SK-N-SH treated with all-trans-retinoic acid at 6 μM for 48 hours (cell line): ENCODE results near the gene DNAJC4.

Source experiments
- ATAC-seq: fragments of 200-7000 bp; cut with Tn5 transposase; 3 replicates; pipeline ENCODE4 v1.9.1; 2020; ENCODE audit warnings: mild to moderate bottlenecking, moderate library complexity
- ARNTL ChIP-seq: fragments of 450-650 bp; formaldehyde crosslinking; IDR thresholded peaks from 2 replicates; pipeline ENCODE4 v1.5.0; 2020; ENCODE audit warnings: low read depth, mild to moderate bottlenecking, moderate library complexity, borderline replicate concordance
- CSDC2 ChIP-seq: fragments of 250-450 bp; sonication (Bioruptor Pico); IDR thresholded peaks from 2 replicates; pipeline ENCODE4 v1.5.0; 2020; ENCODE audit warnings: mild to moderate bottlenecking, moderate library complexity
- GLIS3 ChIP-seq: fragments of 250-450 bp; sonication (Bioruptor Pico); IDR thresholded peaks from 2 replicates; pipeline ENCODE4 v1.5.0; 2020; ENCODE audit warnings: mild to moderate bottlenecking, moderate library complexity
- ISL1 ChIP-seq: fragments of 250-450 bp; sonication (Bioruptor Pico); IDR thresholded peaks from 2 replicates; pipeline ENCODE4 v2.1.2; 2022; ENCODE audit warnings: mild to moderate bottlenecking, moderate library complexity
- OSR1 ChIP-seq: fragments of 250-450 bp; sonication (Bioruptor Pico); IDR thresholded peaks from 2 replicates; pipeline ENCODE4 v1.8.0; 2022; ENCODE audit warnings: moderate library complexity, mild to moderate bottlenecking, inconsistent platforms
- PPARA ChIP-seq: fragments of 250-450 bp; sonication (Bioruptor Pico); IDR thresholded peaks from 2 replicates; pipeline ENCODE4 v1.5.0; 2020; ENCODE audit warnings: mild to moderate bottlenecking, borderline replicate concordance
- RARB ChIP-seq: fragments of 250-450 bp; sonication (Bioruptor Pico); IDR thresholded peaks from 2 replicates; pipeline ENCODE4 v1.8.0; 2021; ENCODE audit warnings: mild to moderate bottlenecking, moderate library complexity
- TCF4 ChIP-seq: fragments of 250-450 bp; sonication (Bioruptor Pico); IDR thresholded peaks from 2 replicates; pipeline ENCODE4 v1.8.0; 2021; ENCODE audit warnings: mild to moderate bottlenecking, moderate library complexity, borderline replicate concordance
- TOX ChIP-seq: fragments of 250-450 bp; sonication (Bioruptor Pico); IDR thresholded peaks from 2 replicates; pipeline ENCODE4 v1.8.0; 2021; ENCODE audit warnings: mild to moderate bottlenecking, moderate library complexity, borderline replicate concordance
- ZC3H10 ChIP-seq: fragments of 250-450 bp; sonication (Bioruptor Pico); IDR thresholded peaks from 2 replicates; pipeline ENCODE4 v1.5.1; 2021; ENCODE audit warnings: mild to moderate bottlenecking, moderate library complexity
- ZFP30 ChIP-seq: fragments of 450-650 bp; formaldehyde crosslinking; IDR thresholded peaks from 2 replicates; pipeline ENCODE4 v1.5.0; 2022; ENCODE audit warnings: mild to moderate bottlenecking, moderate library complexity
- ZNF8 ChIP-seq: fragments of 450-650 bp; formaldehyde crosslinking; IDR thresholded peaks from 2 replicates; pipeline ENCODE4 v1.5.0; 2020; ENCODE audit warnings: mild to moderate bottlenecking, moderate library complexity
- TF ChIP-seq, protein P1 (sequence below): fragments of 250-450 bp; sonication (Bioruptor Pico); IDR thresholded peaks from 2 replicates; pipeline ENCODE4 v1.5.0; 2020; ENCODE audit warnings: mild to moderate bottlenecking, moderate library complexity
- TF ChIP-seq, protein P2 (sequence below): fragments of 250-450 bp; sonication (Bioruptor Pico); IDR thresholded peaks from 2 replicates; pipeline ENCODE4 v1.5.1; 2020; ENCODE audit warnings: low read depth, mild to moderate bottlenecking, moderate library complexity
- TF ChIP-seq, protein P3 (sequence below): fragments of 250-450 bp; sonication (Bioruptor Pico); IDR thresholded peaks from 2 replicates; pipeline ENCODE4 v1.5.1; 2021; ENCODE audit warnings: mild to moderate bottlenecking, moderate library complexity

Gene DNAJC4

DNA sequence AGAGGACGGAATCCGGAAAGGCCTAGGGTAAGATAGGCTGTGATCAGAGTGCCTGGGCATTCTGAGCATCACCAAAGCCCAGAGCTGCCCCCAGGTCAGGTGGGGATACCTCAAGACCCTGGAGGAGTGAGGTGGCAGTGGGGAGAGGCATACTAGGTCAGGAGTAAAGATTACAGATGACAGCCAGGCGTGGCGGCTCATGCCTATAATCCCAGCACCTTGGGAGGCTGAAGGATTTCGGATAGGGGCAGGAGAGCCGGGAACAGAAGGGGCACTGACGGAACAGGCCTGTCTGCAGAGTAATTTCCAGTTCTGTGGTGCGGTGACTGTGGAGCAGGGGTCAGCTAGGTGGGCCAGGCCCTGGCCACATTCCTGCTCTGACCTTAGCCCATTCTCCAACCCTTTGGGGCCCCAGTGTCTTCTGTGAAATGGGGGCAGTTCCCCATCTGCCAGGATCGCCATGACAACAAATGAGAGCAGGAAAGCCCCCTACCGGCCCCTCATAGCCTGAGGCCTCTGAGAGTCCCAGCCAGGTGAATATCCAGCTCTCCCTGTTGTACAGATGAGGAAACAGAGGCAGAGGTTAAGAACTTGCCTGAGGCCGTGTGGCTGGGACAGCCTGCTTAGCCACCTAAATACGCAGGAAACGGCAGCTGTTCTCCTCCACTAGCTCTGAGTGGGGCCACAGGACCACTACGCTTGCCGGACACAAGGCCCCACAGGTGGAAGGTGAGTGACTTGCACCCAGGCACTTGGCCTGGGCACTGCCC, 44.9 kb downstream of the DNAJC4 start (continued):
- TF ChIP-seq TOX (CRISPR knock-in tag) = no peak
- no peak for TF ChIP-seq ZFP30 (CRISPR knock-in tag)
- TF ChIP-seq CSDC2 (CRISPR knock-in tag) = no peak
- TF ChIP-seq, protein P1, sequence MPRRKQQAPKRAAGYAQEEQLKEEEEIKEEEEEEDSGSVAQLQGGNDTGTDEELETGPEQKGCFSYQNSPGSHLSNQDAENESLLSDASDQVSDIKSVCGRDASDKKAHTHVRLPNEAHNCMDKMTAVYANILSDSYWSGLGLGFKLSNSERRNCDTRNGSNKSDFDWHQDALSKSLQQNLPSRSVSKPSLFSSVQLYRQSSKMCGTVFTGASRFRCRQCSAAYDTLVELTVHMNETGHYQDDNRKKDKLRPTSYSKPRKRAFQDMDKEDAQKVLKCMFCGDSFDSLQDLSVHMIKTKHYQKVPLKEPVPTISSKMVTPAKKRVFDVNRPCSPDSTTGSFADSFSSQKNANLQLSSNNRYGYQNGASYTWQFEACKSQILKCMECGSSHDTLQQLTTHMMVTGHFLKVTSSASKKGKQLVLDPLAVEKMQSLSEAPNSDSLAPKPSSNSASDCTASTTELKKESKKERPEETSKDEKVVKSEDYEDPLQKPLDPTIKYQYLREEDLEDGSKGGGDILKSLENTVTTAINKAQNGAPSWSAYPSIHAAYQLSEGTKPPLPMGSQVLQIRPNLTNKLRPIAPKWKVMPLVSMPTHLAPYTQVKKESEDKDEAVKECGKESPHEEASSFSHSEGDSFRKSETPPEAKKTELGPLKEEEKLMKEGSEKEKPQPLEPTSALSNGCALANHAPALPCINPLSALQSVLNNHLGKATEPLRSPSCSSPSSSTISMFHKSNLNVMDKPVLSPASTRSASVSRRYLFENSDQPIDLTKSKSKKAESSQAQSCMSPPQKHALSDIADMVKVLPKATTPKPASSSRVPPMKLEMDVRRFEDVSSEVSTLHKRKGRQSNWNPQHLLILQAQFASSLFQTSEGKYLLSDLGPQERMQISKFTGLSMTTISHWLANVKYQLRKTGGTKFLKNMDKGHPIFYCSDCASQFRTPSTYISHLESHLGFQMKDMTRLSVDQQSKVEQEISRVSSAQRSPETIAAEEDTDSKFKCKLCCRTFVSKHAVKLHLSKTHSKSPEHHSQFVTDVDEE (CRISPR knock-in tag) = no peak
- TF ChIP-seq, all 23 proteins: peak for 0

DNA sequence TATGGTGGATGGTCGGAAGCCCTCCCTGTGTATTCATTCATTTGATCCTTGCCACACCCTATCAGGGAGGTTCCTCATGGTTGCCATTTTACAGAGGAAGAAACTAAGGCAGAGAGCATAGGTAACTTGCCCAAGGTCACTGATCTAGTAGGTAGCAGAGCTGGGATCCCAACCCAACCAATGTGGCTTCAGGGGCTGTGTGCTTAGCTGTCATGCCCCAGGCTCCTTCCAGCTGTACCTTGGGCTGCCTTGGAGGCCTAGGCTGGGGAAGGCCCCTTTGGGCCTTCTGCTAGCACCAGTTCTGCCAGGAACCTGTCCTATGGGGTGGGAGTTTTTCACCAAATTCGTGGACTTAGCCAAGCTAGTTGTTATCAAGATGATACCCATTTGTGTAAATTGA, 45.5 kb downstream of the DNAJC4 start:
- ATAC-seq = no peak
- TF ChIP-seq ARNTL = no peak

DNA sequence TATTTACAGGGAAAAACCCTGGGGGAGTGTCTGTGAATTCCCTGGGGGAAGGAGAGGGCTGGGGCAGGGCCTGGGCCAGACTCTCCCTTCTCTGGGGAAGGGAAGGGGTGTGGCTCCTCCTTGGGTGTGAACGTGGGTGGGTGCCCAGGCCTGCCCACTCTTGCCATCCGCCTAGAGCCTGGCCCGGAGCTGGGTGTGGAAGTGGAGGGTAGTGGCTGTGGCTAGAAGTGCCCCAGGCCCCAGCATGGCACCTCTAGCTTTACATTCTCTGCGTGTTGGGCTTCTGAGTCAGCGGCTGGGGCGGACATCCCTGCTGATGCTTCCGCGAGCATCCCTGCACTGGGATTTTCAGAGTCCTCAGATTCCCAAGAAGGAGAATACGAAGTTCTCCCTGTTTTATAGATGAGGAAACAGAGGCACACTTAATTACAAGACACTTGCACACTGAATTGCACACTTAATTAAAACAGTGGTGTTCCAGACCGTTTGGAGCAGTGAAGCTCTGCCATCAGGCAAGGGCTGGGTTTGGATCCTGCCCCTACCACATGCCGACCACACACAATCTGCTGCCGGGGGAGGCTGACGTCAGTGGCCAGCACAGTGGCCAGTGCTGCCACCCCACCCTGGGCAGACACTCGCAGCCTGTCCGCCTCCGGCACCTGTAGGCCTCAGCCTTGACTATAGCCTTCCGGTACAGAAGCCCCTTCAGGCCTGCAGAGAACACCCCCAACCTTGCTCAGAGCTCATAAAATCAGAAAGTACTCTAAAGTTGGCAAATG, 46.5 kb downstream of the DNAJC4 start:
- TF ChIP-seq TOX (CRISPR knock-in tag) = no peak
- TF ChIP-seq CSDC2 (CRISPR knock-in tag) = no peak
- TF ChIP-seq, protein P2, sequence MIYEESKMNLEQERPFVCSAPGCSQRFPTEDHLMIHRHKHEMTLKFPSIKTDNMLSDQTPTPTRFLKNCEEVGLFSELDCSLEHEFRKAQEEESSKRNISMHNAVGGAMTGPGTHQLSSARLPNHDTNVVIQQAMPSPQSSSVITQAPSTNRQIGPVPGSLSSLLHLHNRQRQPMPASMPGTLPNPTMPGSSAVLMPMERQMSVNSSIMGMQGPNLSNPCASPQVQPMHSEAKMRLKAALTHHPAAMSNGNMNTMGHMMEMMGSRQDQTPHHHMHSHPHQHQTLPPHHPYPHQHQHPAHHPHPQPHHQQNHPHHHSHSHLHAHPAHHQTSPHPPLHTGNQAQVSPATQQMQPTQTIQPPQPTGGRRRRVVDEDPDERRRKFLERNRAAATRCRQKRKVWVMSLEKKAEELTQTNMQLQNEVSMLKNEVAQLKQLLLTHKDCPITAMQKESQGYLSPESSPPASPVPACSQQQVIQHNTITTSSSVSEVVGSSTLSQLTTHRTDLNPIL (CRISPR knock-in tag) = no peak
- TF ChIP-seq PPARA (CRISPR knock-in tag) = no peak
- TF ChIP-seq OSR1 (CRISPR knock-in tag) = no peak
- TF ChIP-seq TCF4 (CRISPR knock-in tag) = no peak
- TF ChIP-seq ZC3H10 = no peak
- no peak for ATAC-seq

DNA sequence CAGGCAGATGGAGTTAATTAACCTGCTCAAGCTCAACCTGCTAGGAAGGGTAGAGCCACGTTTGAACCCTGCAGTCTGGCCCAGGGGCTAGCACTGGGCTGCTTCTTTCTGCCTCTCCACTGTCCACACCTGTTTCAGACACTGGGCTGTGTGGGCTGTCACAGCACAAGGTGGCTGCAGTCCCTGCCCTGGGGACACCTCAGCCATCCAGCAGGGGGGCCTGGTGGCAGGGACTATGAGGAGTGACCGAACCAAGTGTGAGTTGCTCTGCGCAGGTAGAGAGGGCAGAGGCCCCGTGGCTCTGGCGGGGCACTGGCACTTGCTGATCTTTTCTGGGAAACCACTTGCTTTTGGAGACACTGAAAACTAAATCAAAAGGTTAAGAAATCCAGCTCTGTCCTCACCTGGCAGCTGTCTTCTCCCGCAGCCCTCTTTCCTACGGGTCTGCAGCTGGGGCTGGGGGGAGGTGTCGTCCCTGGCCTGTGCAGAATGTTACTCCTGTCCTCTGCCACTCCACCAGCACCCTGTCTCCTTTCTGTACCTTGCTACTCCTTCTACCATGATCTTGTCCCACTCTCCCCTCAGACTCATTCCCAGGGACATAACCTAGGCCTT, 48.3 kb downstream of the DNAJC4 start:
- TF ChIP-seq GLIS3 (CRISPR knock-in tag) = no peak
- TF ChIP-seq, protein P3, sequence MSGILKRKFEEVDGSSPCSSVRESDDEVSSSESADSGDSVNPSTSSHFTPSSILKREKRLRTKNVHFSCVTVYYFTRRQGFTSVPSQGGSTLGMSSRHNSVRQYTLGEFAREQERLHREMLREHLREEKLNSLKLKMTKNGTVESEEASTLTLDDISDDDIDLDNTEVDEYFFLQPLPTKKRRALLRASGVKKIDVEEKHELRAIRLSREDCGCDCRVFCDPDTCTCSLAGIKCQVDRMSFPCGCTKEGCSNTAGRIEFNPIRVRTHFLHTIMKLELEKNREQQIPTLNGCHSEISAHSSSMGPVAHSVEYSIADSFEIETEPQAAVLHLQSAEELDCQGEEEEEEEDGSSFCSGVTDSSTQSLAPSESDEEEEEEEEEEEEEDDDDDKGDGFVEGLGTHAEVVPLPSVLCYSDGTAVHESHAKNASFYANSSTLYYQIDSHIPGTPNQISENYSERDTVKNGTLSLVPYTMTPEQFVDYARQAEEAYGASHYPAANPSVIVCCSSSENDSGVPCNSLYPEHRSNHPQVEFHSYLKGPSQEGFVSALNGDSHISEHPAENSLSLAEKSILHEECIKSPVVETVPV (CRISPR knock-in tag) = no peak
- TF ChIP-seq ISL1 (CRISPR knock-in tag) = no peak
- TF ChIP-seq RARB = no peak
- TF ChIP-seq TOX (CRISPR knock-in tag) = no peak
- no peak for TF ChIP-seq CSDC2 (CRISPR knock-in tag)
- TF ChIP-seq, protein P1 (CRISPR knock-in tag) = no peak
- no peak for TF ChIP-seq ZNF8 (CRISPR knock-in tag)

More for the DNA sequence above, 48.3 kb downstream of the DNAJC4 start:
- no peak for ATAC-seq
